Neural cell (in vitro differentiated cells): ENCODE data around the gene SYK. TPM values are rescaled to one million over a fixed set of nuclear protein-coding genes. Genes with fewer than 3 reads are reported as not detected.

ENCODE experiments used
- H2AFZ ChIP-seq: fragments of 200-600, 300-800 bp; sonication (generic), shearing (Covaris generic); 2 replicates; pipeline ENCODE4 v1.6.0; 2014; ENCODE audit warnings: low read depth, mild to moderate bottlenecking, antibody characterized with exemption, low read length, moderate library complexity
- H3F3A ChIP-seq: fragments of 200-600 bp; shearing (Covaris generic); 2 replicates; pipeline ENCODE4 v1.6.1; 2016; ENCODE audit warnings: mild to moderate bottlenecking, moderate library complexity, mixed read lengths, antibody characterized with exemption, low read length; ENCODE audit not compliant: insufficient read depth, poor library complexity, severe bottlenecking
- H3K27ac ChIP-seq: fragments of 200-600, 300-800 bp; sonication (generic), shearing (Covaris generic); 2 replicates; pipeline ENCODE4 v1.5.1; 2014; ENCODE audit warnings: mild to moderate bottlenecking, low read length, moderate library complexity
- H3K27me3 ChIP-seq: fragments of 300-800, 200-600 bp; sonication (generic), shearing (Covaris generic); 2 replicates; pipeline ENCODE4 v1.6.0; 2014; ENCODE audit warnings: mild to moderate bottlenecking, low read depth, low read length, moderate library complexity; ENCODE audit not compliant: insufficient read depth
- H3K36me3 ChIP-seq: fragments of 300-800, 200-600 bp; sonication (generic), shearing (Covaris generic); 2 replicates; pipeline ENCODE4 v1.5.1; 2014; ENCODE audit warnings: mild to moderate bottlenecking, antibody characterized with exemption, low read length, moderate library complexity; ENCODE audit not compliant: insufficient read depth
- H3K4me2 ChIP-seq: fragments of 300-800, 200-600 bp; sonication (generic), shearing (Covaris generic); 2 replicates; pipeline ENCODE4 v1.6.0; 2014; ENCODE audit warnings: mild to moderate bottlenecking, low read length
- H3K4me3 ChIP-seq: fragments of 300-800, 200-600 bp; sonication (generic), shearing (Covaris generic); 2 replicates; pipeline ENCODE4 v1.5.1; 2014; ENCODE audit warnings: mild to moderate bottlenecking, low read length, moderate library complexity
- H3K79me2 ChIP-seq: fragments of 200-600 bp; shearing (Covaris generic); replicated peaks from 2 replicates; pipeline ENCODE4 v1.6.0; 2014; ENCODE audit warnings: mild to moderate bottlenecking, low read length, moderate library complexity; ENCODE audit not compliant: insufficient read depth
- H3K9ac ChIP-seq: fragments of 300-800, 200-600 bp; sonication (generic), shearing (Covaris generic); 2 replicates; pipeline ENCODE4 v1.6.1; 2016; ENCODE audit warnings: mild to moderate bottlenecking, low read length, mixed read lengths
- H3K9me2 ChIP-seq: fragments of 200-600 bp; shearing (Covaris generic); 2 replicates; pipeline ENCODE4 v1.6.1; 2016; ENCODE audit warnings: mild to moderate bottlenecking, low read length, mixed read lengths; ENCODE audit not compliant: insufficient read depth
- H3K9me3 ChIP-seq: fragments of 200-600, 300-800 bp; sonication (generic), shearing (Covaris generic); 2 replicates; pipeline ENCODE4 v1.6.1; 2016; ENCODE audit warnings: mild to moderate bottlenecking, mixed run types, low read length, moderate library complexity, mixed read lengths
- H4K20me1 ChIP-seq: fragments of 200-600 bp; shearing (Covaris generic); 2 replicates; pipeline ENCODE4 v1.6.1; 2016; ENCODE audit warnings: mild to moderate bottlenecking, mixed run types; ENCODE audit not compliant: insufficient read depth
- EP300 ChIP-seq: fragments of 450-650 bp; conservative IDR thresholded peaks from 2 replicates; pipeline ENCODE4 v1.6.1; 2014; ENCODE audit warnings: antibody characterized with exemption, mild to moderate bottlenecking, moderate library complexity; ENCODE audit not compliant: poor library complexity, severe bottlenecking
- EZH2 ChIP-seq: fragments of 200-600, 300-800 bp; shearing (Covaris generic), sonication (generic); IDR thresholded peaks from 2 replicates; pipeline ENCODE4 v1.6.1; 2014; ENCODE audit warnings: antibody characterized with exemption, low read length, borderline replicate concordance, mild to moderate bottlenecking; ENCODE audit not compliant: insufficient read depth, poor library complexity, severe bottlenecking
- MXI1 ChIP-seq: fragments of 450-650 bp; conservative IDR thresholded peaks from 2 replicates; pipeline ENCODE4 v1.6.1; 2014; ENCODE audit warnings: antibody characterized with exemption, mild to moderate bottlenecking; ENCODE audit not compliant: poor library complexity, severe bottlenecking
- POLR2AphosphoS5 ChIP-seq: IDR thresholded peaks from 2 replicates; pipeline ENCODE4 v1.6.1; 2012
- RAD21 ChIP-seq: fragments of 450-650 bp; conservative IDR thresholded peaks from 2 replicates; pipeline ENCODE4 v1.6.1; 2014; ENCODE audit warnings: antibody characterized with exemption, mild to moderate bottlenecking, moderate library complexity
- SMC3 ChIP-seq: fragments of 450-650 bp; conservative IDR thresholded peaks from 2 replicates; pipeline ENCODE4 v1.6.1; 2014; ENCODE audit warnings: antibody characterized with exemption, mild to moderate bottlenecking, moderate library complexity; ENCODE audit not compliant: poor library complexity
- TAF1 ChIP-seq: IDR thresholded peaks from 2 replicates; pipeline ENCODE4 v1.6.1; 2012; ENCODE audit warnings: low read depth
- polyA plus RNA-seq: library from polyadenylated mRNA; depleted of rRNA; stranded (reverse); fragments of >200 nt; gene quantifications from 2 replicates; pipeline ENCODE4 v1.2.3, GENCODE V29; 2014
- TF ChIP-seq, protein P1 (sequence below): IDR thresholded peaks from 2 replicates; pipeline ENCODE4 v1.6.1; 2012; ENCODE audit warnings: borderline replicate concordance
- TF ChIP-seq, protein P2 (sequence below): fragments of 450-650 bp; IDR thresholded peaks from 2 replicates; pipeline ENCODE4 v1.5.1; 2014; ENCODE audit warnings: antibody characterized with exemption, mild to moderate bottlenecking, moderate library complexity; ENCODE audit not compliant: poor library complexity, severe bottlenecking

Gene SYK
- polyA plus RNA-seq, 1 donor from 2014 or later: not detected

DNA sequence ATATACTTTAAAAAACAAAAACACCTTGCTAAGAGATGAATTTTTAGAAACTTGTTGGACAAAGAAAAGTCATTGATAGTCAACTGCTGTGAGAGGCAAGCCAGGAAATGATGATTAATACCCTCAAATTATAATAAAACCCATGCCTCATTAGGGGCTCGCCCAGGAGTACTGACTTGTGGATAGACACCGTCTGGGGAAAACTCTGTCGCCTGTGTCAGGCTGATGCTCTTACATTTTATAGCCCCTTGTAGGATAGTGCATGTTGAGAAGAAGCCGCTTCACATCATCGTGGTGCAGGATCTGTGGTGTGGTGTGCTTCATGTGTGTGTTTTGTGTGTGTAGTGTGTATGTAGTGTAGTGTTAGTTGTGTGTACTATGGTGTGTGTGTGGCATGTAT, 39.1 kb downstream of the SYK start:
- Histone ChIP-seq H3K79me2 (no peaks in the 10 kb centered on the region), H2AFZ (no peak overlapping the region), H3K36me3 (no peaks in the 10 kb centered on the region), H3K4me3 (no peak overlapping the region), H4K20me1 (no peaks in the 10 kb centered on the region), H3K4me2 (no peak overlapping the region), H3K9me2 (no peaks in the 10 kb centered on the region), H3K9me3 (no peaks in the 10 kb centered on the region), H3K27me3 (no peaks in the 10 kb centered on the region), H3K9ac (no peak overlapping the region), H3F3A (no peaks in the 10 kb centered on the region), H3K27ac (no peak overlapping the region)
- TF ChIP-seq POLR2AphosphoS5: no peak
- TF ChIP-seq MXI1: no peak
- no peak for TF ChIP-seq TAF1
- TF ChIP-seq SMC3: no peak
- TF ChIP-seq, protein P1, sequence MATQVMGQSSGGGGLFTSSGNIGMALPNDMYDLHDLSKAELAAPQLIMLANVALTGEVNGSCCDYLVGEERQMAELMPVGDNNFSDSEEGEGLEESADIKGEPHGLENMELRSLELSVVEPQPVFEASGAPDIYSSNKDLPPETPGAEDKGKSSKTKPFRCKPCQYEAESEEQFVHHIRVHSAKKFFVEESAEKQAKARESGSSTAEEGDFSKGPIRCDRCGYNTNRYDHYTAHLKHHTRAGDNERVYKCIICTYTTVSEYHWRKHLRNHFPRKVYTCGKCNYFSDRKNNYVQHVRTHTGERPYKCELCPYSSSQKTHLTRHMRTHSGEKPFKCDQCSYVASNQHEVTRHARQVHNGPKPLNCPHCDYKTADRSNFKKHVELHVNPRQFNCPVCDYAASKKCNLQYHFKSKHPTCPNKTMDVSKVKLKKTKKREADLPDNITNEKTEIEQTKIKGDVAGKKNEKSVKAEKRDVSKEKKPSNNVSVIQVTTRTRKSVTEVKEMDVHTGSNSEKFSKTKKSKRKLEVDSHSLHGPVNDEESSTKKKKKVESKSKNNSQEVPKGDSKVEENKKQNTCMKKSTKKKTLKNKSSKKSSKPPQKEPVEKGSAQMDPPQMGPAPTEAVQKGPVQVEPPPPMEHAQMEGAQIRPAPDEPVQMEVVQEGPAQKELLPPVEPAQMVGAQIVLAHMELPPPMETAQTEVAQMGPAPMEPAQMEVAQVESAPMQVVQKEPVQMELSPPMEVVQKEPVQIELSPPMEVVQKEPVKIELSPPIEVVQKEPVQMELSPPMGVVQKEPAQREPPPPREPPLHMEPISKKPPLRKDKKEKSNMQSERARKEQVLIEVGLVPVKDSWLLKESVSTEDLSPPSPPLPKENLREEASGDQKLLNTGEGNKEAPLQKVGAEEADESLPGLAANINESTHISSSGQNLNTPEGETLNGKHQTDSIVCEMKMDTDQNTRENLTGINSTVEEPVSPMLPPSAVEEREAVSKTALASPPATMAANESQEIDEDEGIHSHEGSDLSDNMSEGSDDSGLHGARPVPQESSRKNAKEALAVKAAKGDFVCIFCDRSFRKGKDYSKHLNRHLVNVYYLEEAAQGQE: no peak
- TF ChIP-seq, protein P2, sequence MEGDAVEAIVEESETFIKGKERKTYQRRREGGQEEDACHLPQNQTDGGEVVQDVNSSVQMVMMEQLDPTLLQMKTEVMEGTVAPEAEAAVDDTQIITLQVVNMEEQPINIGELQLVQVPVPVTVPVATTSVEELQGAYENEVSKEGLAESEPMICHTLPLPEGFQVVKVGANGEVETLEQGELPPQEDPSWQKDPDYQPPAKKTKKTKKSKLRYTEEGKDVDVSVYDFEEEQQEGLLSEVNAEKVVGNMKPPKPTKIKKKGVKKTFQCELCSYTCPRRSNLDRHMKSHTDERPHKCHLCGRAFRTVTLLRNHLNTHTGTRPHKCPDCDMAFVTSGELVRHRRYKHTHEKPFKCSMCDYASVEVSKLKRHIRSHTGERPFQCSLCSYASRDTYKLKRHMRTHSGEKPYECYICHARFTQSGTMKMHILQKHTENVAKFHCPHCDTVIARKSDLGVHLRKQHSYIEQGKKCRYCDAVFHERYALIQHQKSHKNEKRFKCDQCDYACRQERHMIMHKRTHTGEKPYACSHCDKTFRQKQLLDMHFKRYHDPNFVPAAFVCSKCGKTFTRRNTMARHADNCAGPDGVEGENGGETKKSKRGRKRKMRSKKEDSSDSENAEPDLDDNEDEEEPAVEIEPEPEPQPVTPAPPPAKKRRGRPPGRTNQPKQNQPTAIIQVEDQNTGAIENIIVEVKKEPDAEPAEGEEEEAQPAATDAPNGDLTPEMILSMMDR: no peak
- TF ChIP-seq RAD21: no peak
- TF ChIP-seq EP300: no peak
- TF ChIP-seq EZH2: no peak

- Histone ChIP-seq H3K4me3 (no peak overlapping the region), H2AFZ (no peak overlapping the region), H3K4me2 (no peak overlapping the region), H3K79me2 (no peaks in the 10 kb centered on the region), H4K20me1 (no peaks in the 10 kb centered on the region), H3K27me3 (no peaks in the 10 kb centered on the region), H3K9me2 (no peaks in the 10 kb centered on the region), H3K36me3 (no peaks in the 10 kb centered on the region), H3K9me3 (no peaks in the 10 kb centered on the region), H3F3A (no peaks in the 10 kb centered on the region), H3K9ac (no peak overlapping the region), H3K27ac (no peak overlapping the region)
- TF ChIP-seq EZH2 (no peak), EP300 (no peak), POLR2AphosphoS5 (no peak), RAD21 (no peak), SMC3 (no peak), TAF1 (no peak), MXI1 (no peak)
- TF ChIP-seq, protein P1: no peak
- TF ChIP-seq, protein P2: no peak
Observed at GRCh38 chr9:90841213-90841612, 39.6 kb downstream of the SYK start.
